CD4-positive, alpha-beta T cell treated with Interleukin-6 at 100 ng/mL for 8 hours (primary cell): ENCODE results near the gene IFNLR1.

Experiments
- DNase-seq: peaks from one replicate; pipeline ENCODE4 v3.0.0-alpha.2; 2020; ENCODE audit warnings: mixed read lengths, low spot score

The IFNLR1 gene

DNA sequence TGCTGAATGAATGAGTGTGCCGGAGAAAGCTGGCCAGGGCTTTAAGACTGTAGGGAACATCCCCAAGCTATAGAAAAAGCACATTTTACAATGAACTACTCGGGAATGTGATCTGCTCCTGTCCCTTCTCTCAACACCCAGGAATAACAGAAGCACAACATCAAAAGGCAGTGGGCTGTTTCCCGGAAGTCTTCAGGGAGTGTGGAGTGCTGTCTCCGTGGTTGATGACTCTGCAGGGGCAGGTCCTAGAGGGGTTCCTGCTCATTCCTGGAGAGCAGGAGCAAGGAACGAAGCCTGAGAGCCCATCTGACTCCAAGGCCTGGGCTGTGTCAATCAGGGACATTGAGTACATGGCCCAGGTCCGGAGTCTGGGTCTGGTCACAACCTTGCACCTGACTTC, 39.3 kb downstream of the IFNLR1 start:
- DNase-seq = no peak

DNA sequence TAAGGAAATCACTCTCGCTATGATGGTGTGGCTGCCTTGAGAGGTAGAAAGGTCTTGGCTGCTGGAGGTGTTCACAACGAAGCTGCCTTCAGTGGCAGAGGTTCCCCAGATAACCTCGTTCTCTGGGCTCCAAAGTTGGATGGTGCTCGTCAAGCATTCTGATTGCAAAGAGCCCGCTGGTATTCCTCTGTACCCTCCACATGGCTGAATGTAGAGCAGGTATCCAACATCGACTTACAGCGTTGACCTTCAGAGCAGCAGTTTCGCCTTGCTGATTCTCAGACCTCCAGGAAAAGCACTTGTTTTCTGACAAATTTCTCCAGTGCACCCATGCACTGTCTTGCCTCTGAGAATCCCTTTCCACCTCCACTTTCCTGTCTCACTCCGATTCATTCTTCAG, 39.9 kb downstream of the IFNLR1 start:
- DNase-seq = no peak

DNA sequence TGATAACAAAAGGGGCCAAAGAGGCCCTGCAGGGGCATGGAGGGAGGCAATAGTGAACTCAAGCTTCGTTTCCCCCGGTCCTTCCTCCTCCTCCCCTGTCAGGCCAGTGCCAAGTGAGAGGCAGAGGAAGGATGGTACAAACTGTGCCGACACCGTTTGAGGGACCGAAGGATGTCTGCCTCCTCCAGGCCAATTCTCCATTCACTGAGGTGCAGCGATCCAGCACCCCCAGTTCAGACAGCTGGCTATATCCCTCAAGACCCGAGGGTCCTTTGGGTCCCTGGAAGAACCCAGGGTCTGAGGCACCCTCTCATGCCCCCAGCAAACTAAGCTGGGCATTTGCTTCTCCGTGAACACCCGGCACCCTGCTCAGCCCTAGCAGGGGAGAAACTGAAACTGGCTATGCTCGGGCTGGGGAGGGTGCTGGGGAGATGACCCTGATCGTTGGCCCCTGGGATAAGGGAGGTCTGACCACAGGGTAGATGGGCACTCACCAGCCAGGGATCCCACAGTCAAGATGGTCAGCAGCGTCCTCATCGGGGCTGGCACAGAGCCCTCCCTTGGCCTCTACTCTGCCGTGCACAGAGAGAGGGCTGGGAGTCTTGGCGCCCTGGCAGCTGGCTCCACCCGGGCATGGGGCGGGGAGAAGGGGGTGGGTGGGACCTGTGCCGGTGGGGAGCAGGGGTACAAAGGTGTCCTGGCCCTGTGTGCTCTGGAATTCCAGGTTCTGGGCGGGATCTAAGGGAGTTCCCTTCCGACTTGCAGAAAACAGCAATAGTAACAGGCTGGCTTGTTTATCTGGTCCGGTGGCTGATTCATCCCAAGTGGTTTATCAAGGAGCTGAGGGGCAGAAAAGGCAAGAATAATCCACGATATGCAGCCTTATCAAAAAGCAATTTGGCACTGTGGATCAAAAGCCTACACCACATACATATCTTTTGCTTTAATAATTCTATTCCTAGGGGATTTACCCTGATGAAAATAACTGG, 44.2 kb downstream of the IFNLR1 start, which contains the start of gene IL22RA1:
Gene IL22RA1 (minus strand): TSS at position 595 of the 989 bp plus-strand sequence. CDS start 58 bp downstream, at position 537.
- no peak for DNase-seq

DNA sequence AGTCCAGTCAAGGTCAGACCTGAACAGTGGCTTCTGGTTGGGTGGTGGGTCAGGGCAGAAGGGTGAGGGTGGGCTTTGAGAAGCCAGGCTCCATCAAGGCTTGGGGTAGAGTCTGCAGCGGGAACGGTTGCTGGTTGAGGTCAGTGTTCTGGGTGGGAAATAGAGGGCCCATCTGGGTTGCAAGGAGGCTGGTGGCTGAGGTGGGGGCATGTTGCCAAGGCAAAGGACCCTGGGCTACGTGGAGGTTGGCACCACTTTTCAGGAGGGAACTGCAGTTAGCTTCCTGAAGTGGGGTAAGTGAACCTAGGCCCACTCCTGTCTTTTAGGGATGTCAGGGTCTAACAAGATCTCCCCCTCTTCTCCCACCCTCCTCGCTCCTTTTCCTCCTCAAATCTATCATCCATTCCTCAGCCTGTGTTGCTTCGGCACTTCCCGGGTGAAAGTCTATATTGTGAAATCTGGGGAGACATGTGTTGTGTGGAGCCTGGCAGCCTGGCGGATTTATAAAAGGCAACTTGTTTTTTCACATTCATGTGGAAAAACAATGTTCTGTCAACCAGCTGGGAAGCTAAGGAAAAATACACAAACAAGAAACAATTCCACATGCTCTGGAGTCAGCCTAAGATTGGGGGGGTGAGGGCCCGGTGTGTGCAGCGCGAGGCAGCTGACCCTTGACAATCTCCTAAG, 45.6 kb downstream of the IFNLR1 start:
- DNase-seq = no peak

GRCh38 chr1:24140741-24141181, 46.3 kb downstream of the IFNLR1 start:
- no peak for DNase-seq

GRCh38 chr1:24139841-24140425, 47.2 kb downstream of the IFNLR1 start:
- no peak for DNase-seq

DNA sequence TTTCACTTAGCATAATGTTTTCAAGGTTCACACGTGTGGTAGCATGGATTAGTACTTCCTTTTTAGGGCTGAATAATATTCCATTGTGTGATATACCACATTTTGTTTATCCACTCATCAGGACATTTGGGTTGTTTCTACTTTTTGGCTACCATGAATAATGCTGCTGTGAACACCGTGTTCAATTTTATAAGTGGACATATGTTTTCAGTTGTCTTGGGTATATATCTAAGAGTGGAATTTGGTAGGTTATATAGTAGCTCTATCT, 47.9 kb downstream of the IFNLR1 start:
- DNase-seq = no peak

- DNase-seq = no peak
Measured at GRCh38 chr1:24138476-24139221, 48.4 kb downstream of the IFNLR1 start.

DNA sequence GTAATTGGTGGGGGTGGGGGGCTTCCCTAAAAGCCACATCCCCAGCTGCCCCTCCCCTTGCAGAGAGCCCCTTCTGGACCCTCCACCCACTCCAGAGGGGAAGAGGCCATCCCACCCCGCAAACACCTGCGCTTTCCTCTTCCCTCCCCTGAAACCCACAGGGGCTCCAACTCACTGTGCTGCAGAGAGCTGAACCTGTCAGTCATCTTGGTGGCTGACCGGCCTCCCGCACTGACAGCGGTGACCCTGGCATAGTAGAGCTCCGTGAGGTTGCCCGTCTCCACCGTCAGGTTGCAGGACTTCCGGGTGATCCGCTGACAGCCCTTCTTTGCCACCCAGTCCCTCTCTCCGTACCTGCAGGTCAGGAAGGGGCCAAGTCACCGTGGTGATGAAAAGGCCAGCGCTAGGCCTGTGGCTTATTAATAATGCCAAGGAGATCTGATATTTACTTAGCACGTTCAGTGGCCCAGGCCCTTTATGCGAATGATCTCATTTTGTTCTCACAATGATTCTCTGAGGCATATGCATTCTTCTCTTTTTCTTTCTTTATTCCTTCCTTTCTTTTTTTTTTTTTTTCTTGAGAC, 50.0 kb downstream of the IFNLR1 start:
- DNase-seq = no peak

DNA sequence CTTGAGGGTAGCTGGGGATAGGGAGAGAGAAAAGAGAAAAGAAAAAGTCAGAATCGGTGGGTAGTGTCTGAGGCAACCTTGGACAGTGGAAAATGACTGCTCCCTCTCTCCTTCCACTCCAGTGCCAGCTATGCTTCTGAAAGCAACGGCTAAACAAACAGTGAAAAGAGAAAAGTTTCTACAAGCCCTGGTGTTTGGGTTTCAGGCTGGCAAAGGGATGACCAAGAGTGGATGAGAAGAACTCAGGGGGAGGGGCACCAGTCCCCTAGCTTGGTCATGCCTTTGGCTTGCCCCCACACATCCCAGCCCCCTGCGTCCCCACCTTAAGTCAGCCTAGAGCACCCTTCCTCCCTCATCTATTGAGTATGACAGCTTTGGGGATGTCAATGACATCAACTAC, 52.7 kb downstream of the IFNLR1 start:
- DNase-seq = no peak

DNA sequence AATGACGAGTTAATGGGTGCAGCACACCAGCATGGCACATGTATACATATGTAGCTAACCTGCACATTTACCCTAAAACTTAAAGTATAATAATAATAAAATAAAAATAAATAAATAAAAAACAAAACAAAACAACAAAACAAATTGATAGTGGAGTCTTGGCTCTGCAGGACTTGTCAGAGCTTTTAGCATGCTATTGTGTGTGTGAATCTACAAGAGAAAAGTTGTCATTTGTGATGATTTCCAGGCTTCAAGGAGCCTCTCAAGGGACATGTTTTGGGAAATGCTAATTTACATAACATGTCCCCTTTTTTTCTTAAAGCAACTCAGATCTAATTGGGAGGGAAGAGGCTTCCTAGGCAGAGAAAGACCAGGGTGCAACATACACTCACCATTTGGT, 53.3 kb downstream of the IFNLR1 start:
- no peak for DNase-seq

- no peak for DNase-seq
Measured at GRCh38 chr1:24130385-24130784, 56.7 kb downstream of the IFNLR1 start.

- DNase-seq = no peak
Measured at GRCh38 chr1:24127801-24128363, 59.2 kb downstream of the IFNLR1 start.

GRCh38 chr1:24127134-24127800, 59.8 kb downstream of the IFNLR1 start:
- no peak for DNase-seq

DNA sequence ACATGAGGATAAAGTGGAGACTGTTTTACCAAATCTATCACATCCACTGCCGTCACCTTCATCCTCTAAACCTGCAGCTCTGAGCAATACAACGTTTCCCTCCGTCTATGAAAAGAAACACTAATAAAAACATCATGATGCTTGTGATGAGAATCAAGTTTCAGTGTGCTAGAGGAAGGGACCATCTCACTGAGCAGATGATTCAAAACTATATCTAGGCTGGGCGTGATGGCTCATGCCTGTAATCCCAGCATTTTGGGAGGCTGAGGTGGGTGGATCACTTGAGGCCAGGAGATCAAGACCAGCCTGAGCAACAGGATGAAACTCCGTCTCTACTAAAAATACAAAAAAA, 60.4 kb downstream of the IFNLR1 start:
- DNase-seq = no peak

GRCh38 chr1:24126018-24126671, 60.9 kb downstream of the IFNLR1 start:
- no peak for DNase-seq

GRCh38 chr1:24125456-24125855, 61.6 kb downstream of the IFNLR1 start:
- DNase-seq = no peak

GRCh38 chr1:24124980-24125379, 62.1 kb downstream of the IFNLR1 start:
- DNase-seq = no peak

DNA sequence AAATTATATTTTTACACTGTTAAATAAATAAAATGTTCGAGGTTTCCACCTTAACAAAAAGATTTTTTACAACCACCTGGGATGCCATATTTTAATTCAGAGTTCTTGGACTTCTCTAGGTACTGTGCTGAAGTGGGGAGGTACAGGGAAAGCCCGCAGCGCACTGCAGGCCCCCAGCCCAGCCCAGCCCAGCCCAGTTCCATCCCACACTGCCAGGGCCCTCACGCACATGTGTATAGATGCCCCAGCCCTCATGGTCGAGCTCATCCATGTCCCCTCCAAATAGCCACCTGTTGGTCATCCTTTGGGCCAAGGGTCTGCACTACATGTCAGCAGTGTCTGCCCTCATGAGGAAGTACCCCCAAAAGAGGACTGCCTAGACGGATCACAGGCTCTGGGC, 63.5 kb downstream of the IFNLR1 start:
- no peak for DNase-seq

DNA sequence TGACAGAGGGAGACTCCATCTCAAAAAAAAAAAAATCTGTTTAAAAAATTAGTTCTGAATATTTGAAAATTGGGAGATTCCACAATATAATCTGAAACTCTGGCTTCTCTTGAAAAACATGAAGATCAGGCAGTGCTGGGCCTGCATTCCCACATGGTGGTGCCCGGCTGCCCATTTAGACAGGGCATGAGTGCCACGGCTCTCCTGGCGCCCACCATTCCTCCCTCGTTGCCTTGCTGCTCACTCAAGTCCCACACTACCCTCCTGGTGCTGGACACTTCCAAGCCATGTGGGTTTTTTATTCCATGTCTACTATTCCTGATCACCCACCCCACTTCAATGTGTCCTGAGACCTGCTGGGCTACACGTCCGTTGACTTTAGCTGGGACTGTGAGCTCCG, 64.3 kb downstream of the IFNLR1 start:
- no peak for DNase-seq

GRCh38 chr1:24121406-24121805, 65.7 kb downstream of the IFNLR1 start:
- DNase-seq = no peak
